Measurements from ENCODE around the gene CKLF. TPM values are rescaled to one million over a fixed set of nuclear protein-coding genes. Genes with fewer than 3 reads are reported as not detected.

CKLF gene
- total RNA-seq, 2 donors from 2014 or later = 41.5 to 58.4 TPM

DNA sequence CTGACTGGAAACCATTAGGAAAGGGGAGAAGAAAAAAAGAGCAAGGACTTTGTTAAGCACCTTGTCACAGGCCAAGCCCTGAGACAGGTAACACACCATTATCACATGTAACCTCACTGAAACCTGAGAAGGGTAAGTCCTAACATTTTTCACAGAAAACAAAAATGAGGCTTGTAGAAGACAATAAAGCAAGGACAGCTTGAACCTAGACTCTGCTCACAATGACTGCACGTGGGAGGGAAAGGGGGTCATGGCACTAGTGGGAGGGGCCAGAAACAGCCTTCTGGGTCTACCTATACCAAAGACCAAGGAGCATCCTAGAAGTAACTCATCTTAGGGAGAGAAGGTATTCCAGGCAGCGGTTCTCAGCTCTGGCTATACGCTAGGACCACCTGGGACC lies 10.0 kb upstream of the CKLF start:
- Histone ChIP-seq H3K9me3 (no peaks in the 10 kb centered on the region), H3K4me3 (no peak overlapping the region), H3K4me1 (no peaks in the 10 kb centered on the region), H3K9ac (ENCODE audit: low read depth in 2 of 2, low read length in 2 of 2) (no peak overlapping the region), H3K27ac (no peak overlapping the region), H3K36me3 (no peaks in the 10 kb centered on the region), H3K27me3 (no peaks in the 10 kb centered on the region)
- TF ChIP-seq, protein P1, sequence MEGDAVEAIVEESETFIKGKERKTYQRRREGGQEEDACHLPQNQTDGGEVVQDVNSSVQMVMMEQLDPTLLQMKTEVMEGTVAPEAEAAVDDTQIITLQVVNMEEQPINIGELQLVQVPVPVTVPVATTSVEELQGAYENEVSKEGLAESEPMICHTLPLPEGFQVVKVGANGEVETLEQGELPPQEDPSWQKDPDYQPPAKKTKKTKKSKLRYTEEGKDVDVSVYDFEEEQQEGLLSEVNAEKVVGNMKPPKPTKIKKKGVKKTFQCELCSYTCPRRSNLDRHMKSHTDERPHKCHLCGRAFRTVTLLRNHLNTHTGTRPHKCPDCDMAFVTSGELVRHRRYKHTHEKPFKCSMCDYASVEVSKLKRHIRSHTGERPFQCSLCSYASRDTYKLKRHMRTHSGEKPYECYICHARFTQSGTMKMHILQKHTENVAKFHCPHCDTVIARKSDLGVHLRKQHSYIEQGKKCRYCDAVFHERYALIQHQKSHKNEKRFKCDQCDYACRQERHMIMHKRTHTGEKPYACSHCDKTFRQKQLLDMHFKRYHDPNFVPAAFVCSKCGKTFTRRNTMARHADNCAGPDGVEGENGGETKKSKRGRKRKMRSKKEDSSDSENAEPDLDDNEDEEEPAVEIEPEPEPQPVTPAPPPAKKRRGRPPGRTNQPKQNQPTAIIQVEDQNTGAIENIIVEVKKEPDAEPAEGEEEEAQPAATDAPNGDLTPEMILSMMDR (IDR thresholded peaks at IDR 0.05) = no peak
- intact Hi-C loops (cut with DNase I) = no loop called here
- DNase-seq = no peak

DNA sequence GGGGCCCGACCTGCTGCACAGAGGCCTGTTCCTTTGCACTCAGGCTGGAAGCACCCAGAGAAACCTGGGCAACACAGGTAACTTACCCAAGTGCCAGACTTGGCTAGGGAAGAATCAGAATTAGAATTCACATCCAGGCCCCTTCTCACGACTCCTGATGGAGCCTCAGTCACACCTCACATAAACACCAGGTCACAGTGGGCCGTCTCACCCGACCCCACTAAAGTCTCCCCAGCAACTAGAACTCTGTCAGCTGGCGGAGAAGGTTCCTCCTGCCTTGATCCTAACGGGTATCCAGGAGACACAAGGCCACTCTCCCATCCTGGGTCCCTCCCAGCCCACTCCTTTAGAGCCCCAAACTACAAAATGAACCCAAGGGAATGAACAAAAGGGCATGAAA lies 8.8 kb upstream of the CKLF start:
- intact Hi-C loops (cut with DNase I) = no loop called here
- TF ChIP-seq, protein P1 (IDR thresholded peaks at IDR 0.05) = no peak

DNA sequence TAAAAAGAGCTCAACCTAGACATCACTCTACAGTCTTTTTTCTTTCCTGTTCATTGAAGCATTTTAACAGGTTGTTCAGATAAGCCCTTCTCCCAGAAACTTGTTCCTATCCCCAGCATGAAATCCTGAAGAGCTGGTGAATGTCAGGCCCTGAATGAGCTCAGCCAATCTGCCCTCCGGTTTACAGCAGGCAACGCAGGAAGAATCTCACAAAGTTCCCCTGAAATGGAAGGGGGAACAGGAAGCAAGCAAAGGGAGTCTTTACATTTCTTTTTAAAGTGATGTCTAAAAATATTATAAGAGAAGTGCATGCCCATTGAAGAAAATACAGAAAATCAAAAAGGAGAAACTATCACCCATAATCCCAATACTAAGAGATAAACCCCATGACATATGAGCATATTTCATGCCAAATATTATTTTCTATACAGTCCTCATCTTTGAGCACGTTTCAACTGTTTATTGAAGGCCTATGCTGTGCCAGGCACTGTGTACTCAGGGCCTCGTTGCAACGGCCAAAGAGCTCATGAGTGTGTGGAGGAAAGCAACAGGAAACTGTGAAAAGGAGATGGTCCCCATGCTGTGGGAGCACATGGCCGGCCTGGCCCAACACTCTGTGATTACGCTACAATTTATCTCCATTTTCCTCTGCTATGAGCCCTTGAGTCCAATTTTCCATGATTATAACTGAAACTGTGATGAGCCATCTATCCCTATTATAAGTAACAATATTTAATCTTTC lies 8.2 kb upstream of the CKLF start:
- intact Hi-C loops (cut with DNase I) = no loop called here
- H3K9ac ChIP-seq (ENCODE audit: low read depth in 2 of 2, low read length in 2 of 2) = no peak overlapping the region
- H3K4me3 ChIP-seq = no peak overlapping the region
- no peaks in the 10 kb centered on the region for H3K36me3 ChIP-seq
- no peaks in the 10 kb centered on the region for H3K4me1 ChIP-seq
- H3K27me3 ChIP-seq = no peaks in the 10 kb centered on the region
- H3K9me3 ChIP-seq = no peaks in the 10 kb centered on the region
- TF ChIP-seq, protein P1 (IDR thresholded peaks at IDR 0.05) = no peak
- no peak overlapping the region for H3K27ac ChIP-seq
- DNase-seq = no peak

More for the DNA sequence above, 8.8 kb upstream of the CKLF start:
- no peak overlapping the region for H3K27ac ChIP-seq
- no peaks in the 10 kb centered on the region for H3K9me3 ChIP-seq
- no peak for DNase-seq
- H3K4me1 ChIP-seq = no peaks in the 10 kb centered on the region
- no peak overlapping the region for H3K4me3 ChIP-seq
- no peaks in the 10 kb centered on the region for H3K27me3 ChIP-seq
- H3K36me3 ChIP-seq = no peaks in the 10 kb centered on the region
- H3K9ac ChIP-seq (ENCODE audit: low read depth in 2 of 2, low read length in 2 of 2) = no peak overlapping the region

DNA sequence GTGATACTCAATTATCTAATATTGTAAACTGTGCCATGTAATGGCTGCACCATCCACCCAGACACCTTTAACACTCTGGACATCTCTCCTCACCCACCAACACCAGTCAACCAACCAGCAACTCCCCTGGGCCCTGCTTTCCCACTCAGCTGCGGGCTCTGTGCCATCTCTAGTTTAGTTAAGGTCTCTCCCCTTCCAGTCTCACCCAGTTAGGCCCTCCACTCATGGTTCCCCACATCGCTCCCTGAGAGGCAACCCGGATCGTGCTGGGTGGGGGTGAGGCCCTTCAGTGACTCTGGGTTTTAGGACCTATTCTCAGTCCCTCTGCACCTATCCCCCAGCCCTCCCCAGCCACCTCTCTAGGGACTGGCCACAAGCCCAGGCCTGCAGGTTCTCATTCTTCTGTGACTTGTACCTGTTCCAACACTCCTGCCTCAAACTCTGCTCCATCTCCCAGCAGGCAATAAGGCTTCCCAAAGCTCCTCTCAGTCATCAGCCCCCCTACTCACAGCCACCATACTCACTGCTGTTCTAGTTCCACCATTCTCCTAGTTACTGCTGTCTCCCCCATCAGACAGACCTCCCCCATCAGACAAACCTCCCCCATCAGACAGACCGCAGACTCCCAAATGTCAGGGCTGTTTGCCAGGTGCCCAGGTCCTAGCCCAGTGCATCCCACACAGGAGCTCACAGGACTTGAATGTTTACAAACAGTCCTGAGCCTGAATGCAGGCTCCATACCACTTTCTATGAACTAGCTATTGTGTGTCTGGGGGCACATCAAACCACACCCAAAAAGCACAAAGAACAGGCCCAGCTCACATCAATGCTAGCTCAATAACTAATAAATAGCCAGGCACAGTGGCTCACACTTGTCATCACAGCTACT lies 5.0 kb upstream of the CKLF start:
- intact Hi-C loops (cut with DNase I) = no loop called here
- no peak overlapping the region for H3K4me3 ChIP-seq
- H3K36me3 ChIP-seq = no peaks in the 10 kb centered on the region
- no peak for DNase-seq
- no peaks in the 10 kb centered on the region for H3K27me3 ChIP-seq
- H3K9ac ChIP-seq (ENCODE audit: low read depth in 2 of 2, low read length in 2 of 2) = no peak overlapping the region
- TF ChIP-seq, protein P1 (IDR thresholded peaks at IDR 0.05) = no peak
- no peak overlapping the region for H3K27ac ChIP-seq
- no peaks in the 10 kb centered on the region for H3K4me1 ChIP-seq
- H3K9me3 ChIP-seq = no peaks in the 10 kb centered on the region

DNA sequence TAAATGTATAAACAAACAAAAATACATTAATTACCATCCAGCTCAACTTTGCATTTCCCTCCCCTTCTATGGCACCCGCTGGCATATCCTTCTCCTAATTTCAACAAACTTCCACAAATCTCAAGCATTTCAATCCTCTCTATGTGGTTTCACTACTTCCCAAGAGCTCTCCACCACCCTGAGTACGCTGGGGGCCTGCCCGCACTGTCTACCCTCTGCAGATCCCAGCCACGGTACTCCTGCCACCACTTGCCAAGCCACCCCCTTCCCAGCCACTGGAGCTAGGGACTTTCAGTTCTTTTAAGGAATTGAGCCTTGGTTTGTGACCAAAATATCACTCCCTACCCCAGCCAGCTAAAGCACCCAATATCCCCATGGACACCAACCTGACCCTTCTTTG lies 4.3 kb upstream of the CKLF start:
- Histone ChIP-seq H3K27me3 (no peaks in the 10 kb centered on the region), H3K4me3 (no peak overlapping the region), H3K9me3 (no peaks in the 10 kb centered on the region), H3K27ac (peak overlapping the region; percentile 3), H3K4me1 (no peaks in the 10 kb centered on the region), H3K36me3 (no peaks in the 10 kb centered on the region), H3K9ac (ENCODE audit: low read depth in 2 of 2, low read length in 2 of 2) (no peak overlapping the region)
- TF ChIP-seq, protein P1 (IDR thresholded peaks at IDR 0.05) = no peak
- no peak for DNase-seq
- intact Hi-C loops (cut with DNase I) = no loop called here
